ENCODE data around the gene FOXJ1.

GRCh38 chr17:76189741-76190140, 48.7 kb upstream of the FOXJ1 start:
- TF ChIP-seq CTCF (conservative IDR thresholded peaks at IDR 0.05 in 1 of 2, IDR thresholded peaks at IDR 0.05 in 1 of 2; ENCODE audit: extremely low read depth in 1 of 2, insufficient read depth in 1 of 2, low read depth in 1 of 2, low read length in 2 of 2) (no peak), EZH2 (IDR thresholded peaks at IDR 0.05; ENCODE audit: borderline replicate concordance, low read length) (no peak)

Measured in mammary epithelial cell (primary cell).